G401.6 (cell line): ENCODE measurements around the gene ERF.
"Not testable (repeated sequence)": the region's sequence is repeated elsewhere in the genome, so short reads cannot be mapped to it uniquely, and the experiment has no call there.

Experiments used
- FAIRE-seq: peaks from 2 replicates; lab custom pipeline; 2012; peaks lifted over from hg19 to GRCh38; lab: Jason Lieb, UNC

Gene ERF

DNA sequence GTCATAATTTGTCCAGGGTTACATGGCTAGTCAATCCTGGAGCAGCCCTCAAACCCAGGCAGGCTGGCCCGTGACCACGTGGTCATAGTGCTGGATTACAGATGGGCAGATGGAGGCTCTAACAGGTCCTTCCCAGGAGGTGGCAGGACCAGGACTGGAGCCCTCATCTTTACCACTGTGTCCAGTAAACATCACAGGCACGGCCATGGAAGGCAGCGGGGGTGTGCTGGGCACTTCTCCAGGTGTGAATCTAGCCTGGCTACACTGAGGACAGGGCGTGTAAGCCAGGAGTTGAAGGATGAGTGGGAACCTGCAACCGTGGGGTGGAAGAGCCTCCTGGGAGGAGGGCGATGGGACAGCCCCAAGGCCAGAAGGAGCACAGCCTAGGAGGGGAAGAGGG is 20.2 kb upstream of the ERF start:
- FAIRE-seq = no peak

GRCh38 chr19:42274065-42274682 is 19.2 kb upstream of the ERF start:
- FAIRE-seq = no peak

DNA sequence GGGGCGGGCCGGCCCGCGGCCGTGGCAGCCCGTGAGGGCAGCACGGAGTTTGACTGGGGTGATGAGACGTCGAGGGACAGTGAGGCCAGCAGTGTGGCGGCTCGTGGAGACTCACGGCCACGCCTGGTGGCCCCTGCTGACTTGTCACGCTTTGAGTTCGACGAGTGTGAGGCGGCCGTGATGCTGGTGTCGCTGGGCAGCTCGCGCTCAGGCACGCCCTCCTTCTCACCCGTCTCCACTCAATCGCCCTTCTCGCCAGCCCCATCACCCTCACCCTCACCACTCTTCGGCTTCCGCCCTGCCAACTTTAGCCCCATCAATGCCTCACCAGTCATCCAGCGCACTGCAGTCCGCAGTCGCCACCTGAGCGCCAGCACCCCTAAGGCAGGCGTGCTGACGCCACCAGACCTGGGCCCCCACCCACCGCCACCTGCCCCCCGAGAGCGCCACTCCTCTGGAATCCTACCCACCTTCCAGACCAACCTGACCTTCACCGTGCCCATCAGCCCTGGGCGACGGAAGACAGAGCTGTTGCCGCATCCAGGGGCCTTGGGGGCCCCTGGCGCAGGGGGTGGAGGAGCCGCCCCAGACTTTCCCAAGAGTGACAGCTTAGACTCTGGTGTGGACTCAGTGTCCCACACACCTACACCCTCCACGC is 18.6 kb upstream of the ERF start:
- no peak for FAIRE-seq

DNA sequence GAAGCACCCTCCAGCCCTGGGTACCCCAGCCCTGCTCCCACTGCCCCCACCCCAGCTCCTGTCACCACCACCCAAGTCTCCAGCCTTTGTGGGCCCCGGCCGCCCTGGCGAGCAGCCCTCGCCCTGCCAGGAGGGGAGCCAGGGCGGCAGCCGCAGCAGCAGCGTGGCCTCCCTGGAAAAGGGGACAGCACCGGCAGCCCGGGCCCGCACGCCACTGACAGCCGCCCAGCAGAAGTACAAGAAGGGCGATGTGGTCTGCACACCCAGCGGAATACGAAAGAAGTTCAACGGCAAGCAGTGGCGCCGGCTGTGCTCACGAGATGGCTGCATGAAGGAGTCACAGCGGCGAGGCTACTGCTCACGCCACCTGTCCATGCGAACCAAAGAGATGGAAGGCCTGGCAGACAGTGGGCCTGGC is 18.1 kb upstream of the ERF start:
- FAIRE-seq = no peak

GRCh38 chr19:42272535-42272897 is 17.6 kb upstream of the ERF start:
- FAIRE-seq = no peak

DNA sequence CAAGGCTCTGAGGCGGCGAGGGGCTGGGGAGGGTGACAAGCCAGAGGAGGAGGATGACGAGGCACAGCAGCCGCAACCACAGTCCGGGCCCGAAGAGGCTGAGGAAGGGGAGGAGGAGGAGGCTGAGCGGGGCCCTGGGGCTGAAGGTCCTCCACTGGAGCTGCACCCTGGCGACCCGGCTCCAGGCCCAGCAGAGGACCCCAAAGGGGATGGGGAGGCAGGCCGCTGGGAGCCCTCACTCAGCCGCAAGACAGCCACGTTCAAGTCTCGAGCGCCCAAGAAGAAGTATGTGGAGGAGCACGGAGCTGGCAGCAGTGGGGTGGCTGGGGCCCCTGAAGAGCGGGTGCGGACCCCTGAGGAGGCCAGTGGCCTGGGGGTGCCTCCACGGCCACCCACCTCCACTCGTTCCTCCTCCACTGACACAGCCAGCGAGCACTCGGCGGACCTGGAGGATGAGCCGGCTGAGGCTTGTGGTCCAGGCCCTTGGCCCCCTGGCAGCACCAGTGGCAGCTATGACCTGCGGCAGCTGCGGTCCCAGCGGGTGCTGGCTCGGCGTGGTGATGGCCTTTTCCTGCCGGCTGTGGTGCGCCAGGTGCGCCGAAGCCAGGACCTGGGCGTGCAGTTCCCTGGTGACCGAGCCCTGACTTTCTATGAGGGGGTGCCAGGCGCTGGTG is 17.1 kb upstream of the ERF start:
- no peak for FAIRE-seq

DNA sequence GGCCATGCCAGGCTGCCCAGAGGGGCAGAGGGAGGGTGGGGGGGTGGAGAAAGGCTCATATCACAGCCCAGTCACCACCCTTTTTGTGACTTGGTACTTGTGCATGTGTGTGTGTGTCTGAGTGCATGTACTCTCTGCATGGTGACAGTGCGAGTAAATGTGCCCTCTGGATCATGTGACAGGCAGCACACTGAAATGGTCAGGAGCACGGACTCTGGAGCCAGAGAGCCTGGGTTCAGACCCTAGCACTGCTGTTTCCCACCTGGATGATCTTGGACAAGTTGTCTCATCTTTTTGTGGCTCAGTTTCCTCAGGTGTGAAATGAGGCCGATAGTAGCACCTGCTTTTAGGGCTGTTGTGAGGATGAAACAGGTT is 16.1 kb upstream of the ERF start:
- FAIRE-seq = no peak

- no peak for FAIRE-seq
Measured at GRCh38 chr19:42270346-42271044, 15.6 kb upstream of the ERF start.

- FAIRE-seq = no peak
Measured at GRCh38 chr19:42269478-42270345, 14.8 kb upstream of the ERF start.

GRCh38 chr19:42268704-42269477 is 14.0 kb upstream of the ERF start, which contains the start of gene CIC:
Gene CIC (plus strand): TSS chr19:42269252. CDS start chr19:42271784, 2,532 bp downstream.
- peak; percentile 99 for FAIRE-seq

DNA sequence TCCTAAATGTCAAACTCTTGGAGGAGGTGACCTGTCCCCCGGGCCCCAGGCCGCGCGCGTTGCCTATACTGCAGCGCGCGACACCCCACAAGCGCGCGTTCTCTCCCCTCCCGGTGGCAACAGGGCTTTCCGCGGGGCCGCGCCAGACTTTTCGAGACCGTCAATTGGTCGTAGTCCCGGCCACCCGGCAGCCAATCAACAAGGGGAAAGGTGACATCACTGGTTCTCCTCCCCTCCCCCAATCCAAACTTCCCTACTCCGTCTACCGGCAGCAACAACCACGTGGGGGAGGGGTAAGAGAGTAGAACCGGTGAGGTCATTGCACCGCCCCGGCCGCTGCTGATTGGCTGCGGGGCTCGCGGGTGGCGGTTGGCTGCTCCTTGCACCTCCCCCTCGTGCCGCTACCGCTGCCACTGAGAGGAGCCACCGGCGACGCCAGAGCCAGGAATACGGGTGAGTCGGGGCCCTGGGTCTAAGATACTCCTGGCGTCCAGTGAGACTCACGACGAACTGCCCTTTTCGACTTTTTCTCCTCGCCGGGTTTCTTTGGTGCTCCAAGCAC is 13.3 kb upstream of the ERF start:
- no peak for FAIRE-seq

DNA sequence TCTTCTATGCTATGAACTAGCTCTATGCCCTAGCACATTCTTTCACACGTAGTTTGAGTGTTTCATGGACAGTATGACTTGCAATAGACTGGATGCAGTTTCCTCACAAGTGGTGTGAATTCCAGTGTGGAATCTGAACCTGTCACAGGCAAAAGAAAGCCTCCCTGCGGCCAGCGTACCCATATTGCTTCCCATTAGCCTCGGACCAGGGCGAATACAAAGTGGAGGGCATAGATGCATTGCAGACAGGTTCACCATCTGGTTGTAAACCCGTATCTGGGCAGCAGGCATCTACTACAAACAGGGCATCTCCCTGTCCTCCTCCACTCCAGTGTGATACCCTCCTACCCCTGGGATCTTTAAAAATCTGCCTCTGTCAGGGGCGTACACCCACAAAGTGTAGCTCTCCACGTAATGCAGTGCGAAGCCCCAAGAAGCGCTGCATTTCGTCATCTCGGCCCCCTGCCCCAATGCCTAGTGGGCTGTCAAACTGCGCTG is 12.8 kb upstream of the ERF start:
- FAIRE-seq = no peak

DNA sequence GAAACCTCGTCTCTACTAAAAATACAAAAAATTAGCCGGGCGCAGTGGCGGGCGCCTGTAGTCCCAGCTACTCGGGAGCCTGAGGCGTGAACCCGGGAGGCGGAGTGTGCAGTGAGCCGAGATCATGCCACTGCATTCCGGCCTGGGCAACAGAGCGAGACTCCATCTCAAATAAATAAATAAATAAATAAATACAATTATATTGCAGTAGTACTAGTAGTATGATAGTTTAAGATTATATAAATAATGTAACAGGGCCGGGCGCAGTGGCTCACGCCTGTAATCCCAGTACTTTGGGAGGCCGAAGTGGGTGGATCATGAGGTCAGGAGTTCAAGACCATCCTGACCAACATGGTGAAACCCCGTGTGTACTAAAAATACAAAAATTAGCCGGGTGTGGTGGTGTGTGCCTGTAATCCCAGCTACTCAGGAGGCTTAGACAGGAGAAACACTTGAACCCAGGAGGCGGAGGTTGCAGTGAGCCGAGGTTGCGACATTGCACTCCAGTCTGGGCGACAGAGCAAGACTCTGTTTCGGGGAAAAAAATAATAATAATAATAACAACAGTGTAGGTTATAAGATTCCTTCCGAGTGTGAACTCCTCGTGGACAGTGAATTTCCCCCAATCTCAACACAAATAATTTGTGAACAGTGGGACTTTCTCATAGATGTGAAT is 12.1 kb upstream of the ERF start:
- not testable (repeated sequence) for FAIRE-seq

GRCh38 chr19:42266105-42266504 is 11.2 kb upstream of the ERF start:
- FAIRE-seq = not testable (repeated sequence)

- no peak for FAIRE-seq
Measured at GRCh38 chr19:42261763-42262162, 6.8 kb upstream of the ERF start.

DNA sequence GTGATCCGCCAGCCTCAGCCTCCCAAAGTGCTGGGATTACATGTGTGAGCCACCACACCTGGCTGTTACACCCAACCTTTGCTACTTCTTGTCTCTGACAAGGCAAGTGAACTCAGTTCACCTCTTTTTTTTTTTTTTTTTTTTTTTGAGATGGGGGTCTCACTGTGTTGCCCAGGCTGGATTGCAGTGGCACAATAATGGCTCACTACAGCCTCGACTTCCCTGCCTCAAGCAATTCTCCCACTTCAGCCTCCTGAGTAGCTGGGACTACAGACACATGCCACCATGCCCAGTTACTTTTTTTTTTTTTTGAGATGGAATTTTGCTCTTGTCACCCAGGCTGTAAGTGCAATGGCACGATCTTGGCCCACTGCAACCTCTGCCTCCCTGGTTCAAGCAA is 2.9 kb upstream of the ERF start:
- FAIRE-seq = not testable (repeated sequence)

DNA sequence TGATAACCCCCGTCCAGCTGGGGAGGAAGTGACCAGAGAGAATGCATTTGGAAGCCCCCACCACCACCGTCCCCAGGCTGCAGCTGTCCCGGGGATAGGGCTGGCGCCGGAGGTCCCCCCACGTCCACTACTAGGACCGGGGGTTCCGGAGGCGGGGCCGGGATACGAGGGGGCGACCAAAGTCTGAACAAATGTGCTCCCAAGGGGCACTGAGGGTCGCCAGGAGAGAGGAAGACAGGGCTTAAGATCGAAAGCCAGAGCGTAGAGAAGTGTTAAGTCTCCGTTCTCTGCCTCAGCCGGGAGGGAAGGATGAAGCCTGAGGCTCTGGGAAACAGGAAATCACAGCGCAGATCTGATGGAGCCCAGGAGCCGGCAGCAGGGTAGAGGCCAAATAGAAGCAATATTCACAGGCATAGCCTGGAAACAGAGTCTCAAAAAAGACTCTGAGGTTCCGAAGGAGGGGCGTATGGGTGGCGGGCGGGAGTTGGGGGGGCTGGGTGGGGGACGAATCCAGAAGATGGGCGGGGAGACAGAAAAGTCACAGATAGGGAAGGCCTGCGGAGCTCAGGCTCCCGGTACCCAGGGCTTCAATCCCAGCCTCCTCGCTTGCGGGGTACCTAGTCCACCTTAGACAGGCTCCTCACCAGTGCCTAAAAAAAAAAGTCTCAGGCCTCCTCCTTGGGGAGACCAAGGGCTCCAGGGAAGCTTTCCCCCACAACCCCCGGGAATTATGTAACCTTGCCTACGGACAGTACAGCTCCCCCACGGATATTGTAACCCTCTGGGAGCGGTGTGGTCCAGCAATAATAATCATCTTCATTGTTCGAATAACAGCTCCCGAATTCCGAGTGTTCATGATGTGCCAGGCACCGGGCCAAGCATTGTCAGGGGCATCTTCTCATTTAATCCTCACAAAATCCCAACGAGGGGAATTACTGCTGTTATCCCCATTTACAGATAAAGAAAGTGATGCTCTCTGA is 1.1 kb upstream of the ERF start:
- FAIRE-seq = no peak

DNA sequence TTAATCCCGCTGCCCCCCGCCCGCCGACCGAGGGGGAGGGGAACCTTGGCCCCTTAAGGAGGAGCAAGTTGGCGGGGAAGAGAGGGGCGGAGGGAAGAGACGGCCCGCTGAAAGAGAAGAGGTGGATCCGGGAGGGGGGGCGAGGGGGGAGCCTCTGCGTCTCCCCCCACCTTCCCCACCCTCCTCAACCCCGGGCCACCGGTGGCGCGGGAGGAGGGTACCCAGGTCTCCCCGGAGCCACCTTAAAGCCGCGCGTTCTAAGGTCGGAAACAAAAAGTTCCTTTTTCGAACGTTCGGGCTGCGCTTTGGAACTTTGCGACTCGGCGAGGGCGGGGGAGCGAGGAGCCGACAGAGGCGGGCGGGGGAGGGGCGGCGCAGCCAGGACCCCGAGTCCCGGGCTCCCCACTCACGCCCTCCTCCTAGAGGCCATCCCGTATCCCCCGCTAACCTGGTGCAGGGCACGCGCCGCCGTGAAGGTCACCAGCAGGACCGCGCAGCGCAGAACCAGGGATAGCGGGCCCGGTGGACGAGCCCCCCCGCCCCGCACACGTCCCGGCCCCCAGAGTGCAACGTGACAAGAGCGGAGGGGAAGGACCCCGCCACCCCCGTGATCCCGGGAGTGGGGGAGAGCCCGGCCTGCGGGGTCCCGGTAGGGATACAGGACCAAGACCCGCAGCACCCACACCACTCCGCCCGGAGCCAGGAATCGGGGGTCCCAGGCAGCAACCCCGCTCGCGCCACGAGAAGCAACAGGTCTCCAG is 659 bp downstream of the ERF start:
- FAIRE-seq = no peak
